Retinal pigment epithelial cell (primary cell): ENCODE measurements around the gene SLF2.
"Not testable (repeated sequence)": the region's sequence is repeated elsewhere in the genome, so short reads cannot be mapped to it uniquely, and the experiment has no call there.

Experiments
- DNase-seq: peaks from one replicate; pipeline ENCODE4 v3.0.0-alpha.2; 2010; ENCODE audit warnings: low read depth
- H3K4me3 ChIP-seq: 2 replicates; pipeline ENCODE4 v1.5.1; 2011; ENCODE audit warnings: mild to moderate bottlenecking, low read length, control low read depth, moderate library complexity
- CTCF ChIP-seq: conservative IDR thresholded peaks from 2 replicates; pipeline ENCODE4 v1.5.1; 2011; ENCODE audit warnings: low read depth, low read length, control low read depth, inconsistent platforms

The SLF2 gene

GRCh38 chr10:100969187-100970075 is 56.7 kb downstream of the SLF2 start, which contains the start of gene SEMA4G:
Gene SEMA4G, plus strand, starts transcription at chr10:100969504. Its CDS starts 3,409 bp downstream, at chr10:100972913.
- peak; percentile 79 for TF ChIP-seq CTCF
- no peak for DNase-seq
- H3K4me3 ChIP-seq, result peak within 1 kb of the TSS; percentile 59

GRCh38 chr10:100970076-100970913 is 57.5 kb downstream of the SLF2 start:
- peak overlapping the region; percentile 59 for H3K4me3 ChIP-seq
- TF ChIP-seq CTCF, result no peak
- DNase-seq, result no peak

DNA sequence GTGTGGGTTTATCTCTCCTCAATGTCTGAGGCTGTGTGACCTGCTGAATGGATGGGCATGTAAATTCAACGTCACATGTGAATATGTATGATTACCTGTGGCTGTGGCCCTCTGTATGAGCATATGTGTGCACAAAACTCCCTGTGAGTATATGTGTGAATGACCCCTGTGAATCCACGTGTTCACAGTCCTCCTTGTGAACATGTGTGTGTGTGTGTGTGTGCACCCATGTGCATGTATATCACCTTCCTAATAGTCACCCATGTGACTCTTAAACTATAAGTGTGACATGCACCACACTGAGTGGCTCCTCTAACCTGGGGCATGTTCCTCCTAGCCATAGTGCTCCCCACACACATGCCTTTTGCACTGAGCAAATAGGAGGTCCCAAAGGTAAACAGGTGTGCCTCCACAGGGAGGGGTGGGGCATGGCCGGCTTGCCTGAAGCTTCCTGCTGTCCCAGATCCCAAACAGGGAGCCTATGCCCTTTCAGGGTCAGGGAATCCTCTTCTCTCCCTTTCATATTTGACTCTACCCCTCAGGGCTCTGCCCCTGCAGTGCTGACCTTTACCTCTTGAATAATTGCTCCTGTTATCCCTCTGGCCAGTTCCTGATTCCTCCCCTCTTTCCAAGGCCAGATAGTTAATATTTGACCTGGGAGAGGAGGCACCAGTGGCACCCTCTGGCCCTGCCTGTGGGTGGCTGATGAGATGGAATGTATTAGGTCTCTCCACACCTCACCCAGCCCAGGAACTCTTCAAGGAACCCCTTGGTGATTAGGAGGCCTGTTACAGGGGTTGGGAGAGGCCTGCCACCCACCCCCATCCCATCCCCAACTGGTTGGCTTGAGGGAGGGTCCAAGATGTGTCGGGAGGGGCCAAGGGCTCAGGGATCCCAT is 58.4 kb downstream of the SLF2 start:
- H3K4me3 ChIP-seq, result no peak overlapping the region
- TF ChIP-seq CTCF, result no peak

GRCh38 chr10:100972115-100972903 is 59.5 kb downstream of the SLF2 start:
- H3K4me3 ChIP-seq, result no peak overlapping the region
- no peak for DNase-seq
- TF ChIP-seq CTCF, result no peak

More for the DNA sequence above, 58.4 kb downstream of the SLF2 start:
- DNase-seq, result no peak

GRCh38 chr10:100972904-100973535 is 60.3 kb downstream of the SLF2 start:
- no peak for DNase-seq
- H3K4me3 ChIP-seq, result no peak overlapping the region
- no peak for TF ChIP-seq CTCF

DNA sequence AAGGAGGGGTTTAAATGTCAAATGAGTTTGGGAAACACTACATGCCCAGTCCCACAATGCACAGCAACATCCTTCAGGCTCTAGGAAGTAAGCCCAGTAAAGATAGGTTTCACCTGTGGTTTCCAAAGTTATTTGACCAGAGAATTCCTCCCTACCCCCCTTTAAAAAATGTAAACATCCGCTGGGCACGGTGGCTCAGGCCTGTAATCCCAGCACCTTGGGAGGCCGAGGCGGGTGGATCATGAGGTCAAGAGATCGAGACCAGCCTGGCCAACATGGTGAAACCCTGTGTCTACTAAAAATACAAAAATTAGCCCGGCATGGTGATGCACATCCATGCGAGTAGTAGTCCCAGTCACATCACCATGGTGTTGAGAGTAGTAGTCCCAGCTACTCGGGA is 62.6 kb downstream of the SLF2 start:
- H3K4me3 ChIP-seq, DNase-seq: not testable (repeated sequence)
